MV-4-11 (cell line): ENCODE measurements around the gene VWA5B1.
A peak's percentile ranks its signal among the peaks of the same experiment; 100 is the strongest.

ENCODE experiments used
- DNase-seq: peaks from one replicate; lab custom pipeline; 2025; lab: John Stamatoyannopoulos, UW

VWA5B1 gene

GRCh38 chr1:20322081-20322824 is 31.6 kb downstream of the VWA5B1 start:
- peak; percentile 73 for DNase-seq

GRCh38 chr1:20322825-20323612 is 32.3 kb downstream of the VWA5B1 start:
- DNase-seq, result peak; percentile 72

GRCh38 chr1:20323613-20323920 is 32.9 kb downstream of the VWA5B1 start:
- no peak for DNase-seq

GRCh38 chr1:20324704-20325406 is 34.2 kb downstream of the VWA5B1 start:
- no peak for DNase-seq

GRCh38 chr1:20325407-20325843 is 34.8 kb downstream of the VWA5B1 start:
- DNase-seq, result no peak

GRCh38 chr1:20325844-20326420 is 35.3 kb downstream of the VWA5B1 start:
- no peak for DNase-seq

GRCh38 chr1:20327467-20327866 is 36.8 kb downstream of the VWA5B1 start:
- no peak for DNase-seq

- no peak for DNase-seq
Observed at GRCh38 chr1:20328201-20328600, 37.5 kb downstream of the VWA5B1 start.

GRCh38 chr1:20329793-20330542 is 39.3 kb downstream of the VWA5B1 start:
- no peak for DNase-seq

GRCh38 chr1:20334103-20334502 is 43.4 kb downstream of the VWA5B1 start:
- DNase-seq, result no peak

- DNase-seq, result no peak
Observed at GRCh38 chr1:20336105-20336605, 45.5 kb downstream of the VWA5B1 start.

GRCh38 chr1:20337581-20337980 is 46.9 kb downstream of the VWA5B1 start:
- no peak for DNase-seq

GRCh38 chr1:20339811-20340457 is 49.3 kb downstream of the VWA5B1 start:
- DNase-seq, result no peak

- DNase-seq, result no peak
Observed at GRCh38 chr1:20342294-20343148, 51.8 kb downstream of the VWA5B1 start.

- no peak for DNase-seq
Observed at GRCh38 chr1:20343149-20343937, 52.7 kb downstream of the VWA5B1 start.

- no peak for DNase-seq
Observed at GRCh38 chr1:20343938-20344302, 53.2 kb downstream of the VWA5B1 start.

GRCh38 chr1:20344738-20345137 is 54.1 kb downstream of the VWA5B1 start:
- no peak for DNase-seq

- no peak for DNase-seq
Observed at GRCh38 chr1:20345419-20345818, 54.7 kb downstream of the VWA5B1 start.

GRCh38 chr1:20346433-20346832 is 55.8 kb downstream of the VWA5B1 start:
- no peak for DNase-seq
